H9 (cell line): ENCODE data around the gene ERC1. TPM values are rescaled to one million over a fixed set of nuclear protein-coding genes. Genes with fewer than 3 reads are reported as not detected.

Source experiments
- DNase-seq: peaks from one replicate; pipeline ENCODE4 v3.0.0-alpha.2; 2017
- H2AFZ ChIP-seq: one replicate; pipeline ENCODE4 v1.6.1; 2013; ENCODE audit warnings: mild to moderate bottlenecking, low read length, control low read depth, moderate library complexity
- H2AK5ac ChIP-seq: 2 replicates; pipeline ENCODE4 v1.6.1; 2013; ENCODE audit warnings: low read length, control low read depth, mixed read lengths; ENCODE audit not compliant: insufficient read length
- H2BK120ac ChIP-seq: one replicate; pipeline ENCODE4 v1.6.1; 2013; ENCODE audit warnings: low read depth, mild to moderate bottlenecking, low read length, control low read depth, inconsistent platforms; ENCODE audit not compliant: poor library complexity, severe bottlenecking
- H2BK12ac ChIP-seq: 2 replicates; pipeline ENCODE4 v1.6.1; 2013; ENCODE audit warnings: low read length, control low read depth, mixed read lengths, low read depth; ENCODE audit not compliant: insufficient read length
- H2BK15ac ChIP-seq: 2 replicates; pipeline ENCODE4 v1.6.1; 2013; ENCODE audit warnings: low read depth, low read length, control low read depth
- H2BK20ac ChIP-seq: one replicate; pipeline ENCODE4 v1.6.1; 2013; ENCODE audit warnings: low read depth, mild to moderate bottlenecking, low read length, control low read depth, inconsistent platforms; ENCODE audit not compliant: poor library complexity, severe bottlenecking
- H2BK5ac ChIP-seq: 2 replicates; pipeline ENCODE4 v1.6.1; 2013; ENCODE audit warnings: low read length, control low read depth, mixed read lengths; ENCODE audit not compliant: insufficient read length
- H3K14ac ChIP-seq: 2 replicates; pipeline ENCODE4 v1.6.1; 2013; ENCODE audit warnings: low read length, control low read depth; ENCODE audit not compliant: insufficient read depth
- H3K18ac ChIP-seq: 2 replicates; pipeline ENCODE4 v1.6.1; 2013; ENCODE audit warnings: low read depth, mild to moderate bottlenecking, mixed read lengths, low read length, control low read depth; ENCODE audit not compliant: insufficient read length
- H3K23ac ChIP-seq: 2 replicates; pipeline ENCODE4 v1.6.1; 2013; ENCODE audit warnings: low read length, control low read depth, mixed read lengths, low read depth; ENCODE audit not compliant: insufficient read length
- H3K23me2 ChIP-seq: 2 replicates; pipeline ENCODE4 v1.6.1; 2013; ENCODE audit warnings: low read depth, mild to moderate bottlenecking, mixed read lengths, low read length, control low read depth; ENCODE audit not compliant: insufficient read length, poor library complexity, severe bottlenecking
- H3K27ac ChIP-seq: 2 replicates; pipeline ENCODE4 v1.5.1; 2013; ENCODE audit warnings: low read length, control low read depth, mixed read lengths, low read depth; ENCODE audit not compliant: insufficient read length
- H3K27me3 ChIP-seq: 2 replicates; pipeline ENCODE4 v1.6.1; 2013; ENCODE audit warnings: low read length, control low read depth, inconsistent platforms; ENCODE audit not compliant: insufficient read depth
- H3K4ac ChIP-seq: 2 replicates; pipeline ENCODE4 v1.6.1; 2013; ENCODE audit warnings: low read depth, mild to moderate bottlenecking, control low read depth, inconsistent platforms, low read length, moderate library complexity
- H3K4me1 ChIP-seq: 2 replicates; pipeline ENCODE4 v1.6.1; 2013; ENCODE audit warnings: low read length, control low read depth, inconsistent platforms; ENCODE audit not compliant: insufficient read depth
- H3K4me2 ChIP-seq: 2 replicates; pipeline ENCODE4 v1.6.1; 2013; ENCODE audit warnings: low read length, control low read depth, mixed read lengths; ENCODE audit not compliant: insufficient read length, insufficient read depth
- H3K56ac ChIP-seq: 2 replicates; pipeline ENCODE4 v1.6.1; 2013; ENCODE audit warnings: low read depth, mild to moderate bottlenecking, mixed read lengths, low read length, control low read depth; ENCODE audit not compliant: insufficient read length
- H3K79me1 ChIP-seq: 2 replicates; pipeline ENCODE4 v1.6.1; 2013; ENCODE audit warnings: low read depth, mild to moderate bottlenecking, moderate library complexity, low read length, control low read depth, inconsistent platforms; ENCODE audit not compliant: insufficient read depth, poor library complexity, severe bottlenecking
- H3K79me2 ChIP-seq: 2 replicates; pipeline ENCODE4 v1.6.1; 2013; ENCODE audit warnings: low read length, control low read depth, inconsistent platforms; ENCODE audit not compliant: insufficient read depth
- H3K9ac ChIP-seq: 2 replicates; pipeline ENCODE4 v1.6.1; 2013; ENCODE audit warnings: low read length, control low read depth, mixed read lengths; ENCODE audit not compliant: insufficient read length; ENCODE audit errors: extremely low read depth
- H3K9me3 ChIP-seq: one replicate; pipeline ENCODE4 v1.6.1; 2013; ENCODE audit warnings: low read depth, low read length, inconsistent platforms; ENCODE audit not compliant: control insufficient read depth
- H3T11ph ChIP-seq: one replicate; pipeline ENCODE4 v1.6.1; 2013; ENCODE audit warnings: mild to moderate bottlenecking, low read length, control low read depth, inconsistent platforms
- H4K20me1 ChIP-seq: one replicate; pipeline ENCODE4 v1.6.1; 2013; ENCODE audit not compliant: control insufficient read depth, insufficient read length, insufficient read depth
- H4K5ac ChIP-seq: 2 replicates; pipeline ENCODE4 v1.6.1; 2013; ENCODE audit warnings: low read depth, mild to moderate bottlenecking, mixed read lengths, low read length, control low read depth; ENCODE audit not compliant: insufficient read length
- H4K8ac ChIP-seq: replicated peaks from 2 replicates; pipeline ENCODE4 v1.6.1; 2013; ENCODE audit warnings: low read length, control low read depth, mixed read lengths, low read depth; ENCODE audit not compliant: insufficient read length
- H4K91ac ChIP-seq: 2 replicates; pipeline ENCODE4 v1.6.1; 2013; ENCODE audit warnings: low read depth, mild to moderate bottlenecking, moderate library complexity, mixed read lengths, low read length, control low read depth; ENCODE audit not compliant: insufficient read length
- H3K27ac Mint-ChIP-seq, 3 experiments: 2 replicates in 2 of 3; 3 replicates in 1 of 3; pipeline ENCODE4 v1.8.0; 2020 to 2021; ENCODE audit warnings: mixed read lengths in 3 of 3, mild to moderate bottlenecking in 1 of 3, moderate library complexity in 1 of 3
- H3K27me3 Mint-ChIP-seq: 2 replicates; pipeline ENCODE4 v1.8.0; 2021; ENCODE audit warnings: low read depth, mild to moderate bottlenecking, moderate library complexity, mixed read lengths
- H3K36me3 Mint-ChIP-seq, 3 experiments: 2 replicates in 2 of 3; 3 replicates in 1 of 3; pipeline ENCODE4 v1.8.0; 2020 to 2021; ENCODE audit warnings: low read depth in 3 of 3, mixed read lengths in 3 of 3; ENCODE audit not compliant: insufficient read depth in 1 of 3
- H3K4me1 Mint-ChIP-seq, 2 experiments: 2 replicates each; pipeline ENCODE4 v1.8.0; 2020; ENCODE audit warnings: mixed read lengths in 2 of 2
- H3K4me3 Mint-ChIP-seq, 2 experiments: 2 replicates in 1 of 2; 3 replicates in 1 of 2; pipeline ENCODE4 v1.8.0; 2020 to 2021; ENCODE audit warnings: mild to moderate bottlenecking in 2 of 2, mixed read lengths in 2 of 2, moderate library complexity in 1 of 2
- H3K9me3 Mint-ChIP-seq, 2 experiments: 2 replicates in 1 of 2; 3 replicates in 1 of 2; pipeline ENCODE4 v1.8.0; 2020; ENCODE audit warnings: mild to moderate bottlenecking in 2 of 2, mixed read lengths in 2 of 2, moderate library complexity in 1 of 2
- WGBS: extraction: QIAGEN DNeasy Blood & Tissue Kit; methylation state at CpG from one replicate; pipeline ENCODE4 v1.1.7; 2013; ENCODE audit warnings: missing lambda C conversion rate, low lambda C conversion rate, mixed read lengths; ENCODE audit not compliant: insufficient read length; ENCODE audit errors: extremely low coverage; 5-methylcytosine and 5-hydroxymethylcytosine counted together
- total RNA-seq: library from RNA; stranded (reverse); gene quantifications from 2 replicates; pipeline ENCODE4 v1.2.1, GENCODE V29; 2021
- TF ChIP-seq, protein P1 (sequence below): fragments of 200-600 bp; sonication (generic); conservative IDR thresholded peaks from 3 replicates; pipeline ENCODE4 v1.8.0; 2021; ENCODE audit warnings: antibody characterized with exemption, mild to moderate bottlenecking

Gene ERC1
- total RNA-seq, 1 experiment from 2014 or later: 51.2 TPM

- WGBS: no CpG with 5 or more reads among the region's 3 CpGs
- H3K27me3 Mint-ChIP-seq: no peaks in the 10 kb centered on the region
- no peak overlapping the region for H3K18ac ChIP-seq
These were observed 448.7 kb downstream of the ERC1 start for GRCh38 chr12:1439687-1440086.

More at GRCh38 chr12:1439687-1440086, 448.7 kb downstream of the ERC1 start:
- Histone ChIP-seq H4K5ac (no peak overlapping the region), H3K27me3 (no peaks in the 10 kb centered on the region), H3K4me2 (no peak overlapping the region), H3K4ac (no peak overlapping the region), H2AFZ (no peak overlapping the region), H4K20me1 (no peaks in the 10 kb centered on the region), H3K9me3 (no peaks in the 10 kb centered on the region), H3K27ac (no peak overlapping the region), H2BK5ac (no peak overlapping the region), H2BK20ac (no peak overlapping the region), H3K79me2 (no peaks in the 10 kb centered on the region), H3K56ac (no peak overlapping the region), H3K79me1 (no peaks in the 10 kb centered on the region), H3K23ac (no peak overlapping the region), H2BK12ac (no peak overlapping the region), H3T11ph (no peak overlapping the region), H2BK15ac (no peak overlapping the region), H2AK5ac (no peak overlapping the region), H3K4me1 (no peaks in the 10 kb centered on the region), H3K14ac (no peak overlapping the region), H4K91ac (no peak overlapping the region), H3K9ac (no peak overlapping the region), H4K8ac (no peak overlapping the region), H2BK120ac (no peak overlapping the region), H3K23me2 (no peaks in the 10 kb centered on the region)
- Mint-ChIP-seq H3K9me3 (no peaks in the 10 kb centered on the region; a peak in 1 of 5 replicates), H3K4me3 (no peak overlapping the region), H3K4me1 (no peaks in the 10 kb centered on the region), H3K36me3 (peaks cover 0 to 2% (median 0%) of the 10 kb centered on the region in 3 experiments; a peak in 2 of 7 replicates), H3K27ac (no peak overlapping the region)
- no peak for DNase-seq
- TF ChIP-seq, protein P1, sequence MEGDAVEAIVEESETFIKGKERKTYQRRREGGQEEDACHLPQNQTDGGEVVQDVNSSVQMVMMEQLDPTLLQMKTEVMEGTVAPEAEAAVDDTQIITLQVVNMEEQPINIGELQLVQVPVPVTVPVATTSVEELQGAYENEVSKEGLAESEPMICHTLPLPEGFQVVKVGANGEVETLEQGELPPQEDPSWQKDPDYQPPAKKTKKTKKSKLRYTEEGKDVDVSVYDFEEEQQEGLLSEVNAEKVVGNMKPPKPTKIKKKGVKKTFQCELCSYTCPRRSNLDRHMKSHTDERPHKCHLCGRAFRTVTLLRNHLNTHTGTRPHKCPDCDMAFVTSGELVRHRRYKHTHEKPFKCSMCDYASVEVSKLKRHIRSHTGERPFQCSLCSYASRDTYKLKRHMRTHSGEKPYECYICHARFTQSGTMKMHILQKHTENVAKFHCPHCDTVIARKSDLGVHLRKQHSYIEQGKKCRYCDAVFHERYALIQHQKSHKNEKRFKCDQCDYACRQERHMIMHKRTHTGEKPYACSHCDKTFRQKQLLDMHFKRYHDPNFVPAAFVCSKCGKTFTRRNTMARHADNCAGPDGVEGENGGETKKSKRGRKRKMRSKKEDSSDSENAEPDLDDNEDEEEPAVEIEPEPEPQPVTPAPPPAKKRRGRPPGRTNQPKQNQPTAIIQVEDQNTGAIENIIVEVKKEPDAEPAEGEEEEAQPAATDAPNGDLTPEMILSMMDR: no peak
